PC-3 (cell line): Measurements from ENCODE around the gene HUNK. TPM values are rescaled to one million over a fixed set of nuclear protein-coding genes. Genes with fewer than 3 reads are reported as not detected.

Experiments
- ATAC-seq: fragments of 200-7000 bp; cut with Tn5 transposase; 2 replicates; pipeline ENCODE4 v1.9.1; 2020; ENCODE audit warnings: mild to moderate bottlenecking, moderate library complexity
- BruUV-seq: library from RNA; stranded (reverse); fragments of 400-500 nt; replicated peaks from 2 replicates; lab custom pipeline; 2021; lab: Mats Ljungman, UMichigan
- CTCF ChIA-PET: fragments of 300-600 bp; sonication (Branson Sonifier 250); formaldehyde crosslinking; loops from one replicate; lab custom pipeline; 2022; ENCODE audit warnings: antibody characterized with exemption; lab: Charles Lee
- POLR2A ChIA-PET: fragments of 300-600 bp; sonication (Branson Sonifier 250); formaldehyde crosslinking; loops from one replicate; lab custom pipeline; 2022; ENCODE audit warnings: antibody characterized with exemption; ENCODE audit not compliant: unreplicated experiment; lab: Charles Lee
- DNase-seq: peaks from one replicate; pipeline ENCODE4 v3.0.0-alpha.2; 2015
- H2AFZ ChIP-seq: fragments of 300-600 bp; sonication (generic); 2 replicates; pipeline ENCODE4 v1.6.0; 2016; ENCODE audit warnings: antibody characterized with exemption, low read length
- H3F3A ChIP-seq: fragments of 300-600 bp; sonication (generic); one replicate; pipeline ENCODE4 v1.6.0; 2017; ENCODE audit warnings: antibody characterized with exemption, low read length, control low read depth, mild to moderate bottlenecking; ENCODE audit not compliant: unreplicated experiment
- H3K27ac ChIP-seq: fragments of 300-600 bp; sonication (generic); 2 replicates; pipeline ENCODE4 v1.5.1; 2016; ENCODE audit warnings: mild to moderate bottlenecking, low read length
- H3K27me3 ChIP-seq: fragments of 300-600 bp; sonication (generic); 2 replicates; pipeline ENCODE4 v1.6.1; 2016; ENCODE audit warnings: low read length, mixed read lengths
- H3K36me3 ChIP-seq: fragments of 300-600 bp; sonication (generic); 2 replicates; pipeline ENCODE4 v1.6.1; 2016; ENCODE audit warnings: low read depth, mixed run types, low read length, mixed read lengths
- H3K4me1 ChIP-seq: fragments of 300-600 bp; sonication (generic); 2 replicates; pipeline ENCODE4 v1.5.1; 2016; ENCODE audit warnings: low read length; ENCODE audit not compliant: insufficient read depth
- H3K4me2 ChIP-seq: fragments of 300-600 bp; sonication (generic); 2 replicates; pipeline ENCODE4 v1.6.0; 2016; ENCODE audit warnings: low read length
- H3K4me3 ChIP-seq: fragments of 300-600 bp; sonication (generic); 2 replicates; pipeline ENCODE4 v1.5.1; 2016; ENCODE audit warnings: mild to moderate bottlenecking, low read length, mixed read lengths
- H3K79me2 ChIP-seq: fragments of 300-600 bp; sonication (generic); 2 replicates; pipeline ENCODE4 v1.6.1; 2017; ENCODE audit warnings: low read length, mixed read lengths
- H3K9ac ChIP-seq: fragments of 300-600 bp; sonication (generic); 2 replicates; pipeline ENCODE4 v1.6.0; 2016; ENCODE audit warnings: mild to moderate bottlenecking, low read length
- H3K9me2 ChIP-seq: fragments of 300-600 bp; sonication (generic); replicated peaks from 2 replicates; pipeline ENCODE4 v1.6.1; 2016; ENCODE audit warnings: mixed run types, low read length, mixed read lengths
- H3K9me3 ChIP-seq: fragments of 300-600 bp; sonication (generic); 2 replicates; pipeline ENCODE4 v1.6.1; 2016; ENCODE audit warnings: low read length, mixed read lengths
- H4K20me1 ChIP-seq: fragments of 300-600 bp; sonication (generic); 2 replicates; pipeline ENCODE4 v1.6.1; 2016; ENCODE audit warnings: low read length, mixed read lengths
- EZH2 ChIP-seq: fragments of 300-600 bp; sonication (generic); IDR thresholded peaks from one replicate; pipeline ENCODE4 v1.6.1; 2017; ENCODE audit warnings: antibody characterized with exemption, mild to moderate bottlenecking, low read length; ENCODE audit not compliant: unreplicated experiment
- EZH2phosphoT487 ChIP-seq: fragments of 300-600 bp; sonication (generic); IDR thresholded peaks from 2 replicates; pipeline ENCODE4 v1.6.1; 2018; ENCODE audit warnings: mild to moderate bottlenecking, antibody characterized with exemption, low read length, borderline replicate concordance
- intact Hi-C: fragments of 100-400 bp; cut with micrococcal nuclease; formaldehyde crosslinking; loops from 2 replicates; pipeline ENCODE4 v1.9.0; 2023
- total RNA-seq: library from RNA; depleted of rRNA; stranded (reverse); fragments of >200 nt; gene quantifications from 2 replicates; pipeline ENCODE4 v1.2.3, GENCODE V29; 2014
- TF ChIP-seq, protein P1 (sequence below): fragments of 300-600 bp; sonication (generic); conservative IDR thresholded peaks from 2 replicates; pipeline ENCODE4 v1.5.1; 2017; ENCODE audit warnings: antibody characterized with exemption, low read depth, mild to moderate bottlenecking, low read length

Gene HUNK
- total RNA-seq, 1 experiment from 2014 or later = not detected

DNA sequence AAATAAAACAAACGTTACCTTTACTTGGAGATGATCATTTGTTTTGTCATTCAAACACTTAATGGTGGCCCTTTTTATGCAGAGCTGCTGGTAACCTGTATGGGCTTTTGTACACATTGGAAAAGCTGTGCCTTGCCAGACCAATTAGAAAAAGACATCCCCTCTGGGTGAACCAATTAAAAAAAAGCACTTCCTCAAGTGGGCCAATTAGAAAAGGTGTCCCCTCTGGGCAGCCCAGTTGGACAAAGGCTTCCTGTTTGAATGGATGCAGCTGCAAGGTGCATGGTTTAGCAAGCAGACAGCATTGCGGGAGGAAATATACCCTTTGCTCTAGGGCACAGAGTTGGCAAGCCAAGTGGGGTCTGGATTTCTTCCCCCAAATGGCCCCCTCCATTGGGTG, 21.6 kb downstream of the HUNK start:
- CTCF ChIA-PET = no interaction called here
- H3K9me3 ChIP-seq = no peaks in the 10 kb centered on the region
- no peak for TF ChIP-seq EZH2phosphoT487
- no peak for TF ChIP-seq EZH2
- TF ChIP-seq, protein P1, sequence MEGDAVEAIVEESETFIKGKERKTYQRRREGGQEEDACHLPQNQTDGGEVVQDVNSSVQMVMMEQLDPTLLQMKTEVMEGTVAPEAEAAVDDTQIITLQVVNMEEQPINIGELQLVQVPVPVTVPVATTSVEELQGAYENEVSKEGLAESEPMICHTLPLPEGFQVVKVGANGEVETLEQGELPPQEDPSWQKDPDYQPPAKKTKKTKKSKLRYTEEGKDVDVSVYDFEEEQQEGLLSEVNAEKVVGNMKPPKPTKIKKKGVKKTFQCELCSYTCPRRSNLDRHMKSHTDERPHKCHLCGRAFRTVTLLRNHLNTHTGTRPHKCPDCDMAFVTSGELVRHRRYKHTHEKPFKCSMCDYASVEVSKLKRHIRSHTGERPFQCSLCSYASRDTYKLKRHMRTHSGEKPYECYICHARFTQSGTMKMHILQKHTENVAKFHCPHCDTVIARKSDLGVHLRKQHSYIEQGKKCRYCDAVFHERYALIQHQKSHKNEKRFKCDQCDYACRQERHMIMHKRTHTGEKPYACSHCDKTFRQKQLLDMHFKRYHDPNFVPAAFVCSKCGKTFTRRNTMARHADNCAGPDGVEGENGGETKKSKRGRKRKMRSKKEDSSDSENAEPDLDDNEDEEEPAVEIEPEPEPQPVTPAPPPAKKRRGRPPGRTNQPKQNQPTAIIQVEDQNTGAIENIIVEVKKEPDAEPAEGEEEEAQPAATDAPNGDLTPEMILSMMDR = no peak
- no peaks in the 10 kb centered on the region for H3K4me1 ChIP-seq
- no TSS peak for BruUV-seq
- H3K4me2 ChIP-seq = no peak overlapping the region
- H3K9me2 ChIP-seq = no peaks in the 10 kb centered on the region
- intact Hi-C loops = no loop called here
- no peak for ATAC-seq
- H2AFZ ChIP-seq = no peak overlapping the region
- no peaks in the 10 kb centered on the region for H3K36me3 ChIP-seq
- no peak overlapping the region for H3K9ac ChIP-seq
- no peak overlapping the region for H3K4me3 ChIP-seq
- no peaks in the 10 kb centered on the region for H3F3A ChIP-seq
- no peaks in the 10 kb centered on the region for H3K79me2 ChIP-seq
- DNase-seq = no peak
- H3K27ac ChIP-seq = no peak overlapping the region
- H3K27me3 ChIP-seq = peaks cover 50% of the 10 kb centered on the region
- no peaks in the 10 kb centered on the region for H4K20me1 ChIP-seq
- POLR2A ChIA-PET = no interaction called here

DNA sequence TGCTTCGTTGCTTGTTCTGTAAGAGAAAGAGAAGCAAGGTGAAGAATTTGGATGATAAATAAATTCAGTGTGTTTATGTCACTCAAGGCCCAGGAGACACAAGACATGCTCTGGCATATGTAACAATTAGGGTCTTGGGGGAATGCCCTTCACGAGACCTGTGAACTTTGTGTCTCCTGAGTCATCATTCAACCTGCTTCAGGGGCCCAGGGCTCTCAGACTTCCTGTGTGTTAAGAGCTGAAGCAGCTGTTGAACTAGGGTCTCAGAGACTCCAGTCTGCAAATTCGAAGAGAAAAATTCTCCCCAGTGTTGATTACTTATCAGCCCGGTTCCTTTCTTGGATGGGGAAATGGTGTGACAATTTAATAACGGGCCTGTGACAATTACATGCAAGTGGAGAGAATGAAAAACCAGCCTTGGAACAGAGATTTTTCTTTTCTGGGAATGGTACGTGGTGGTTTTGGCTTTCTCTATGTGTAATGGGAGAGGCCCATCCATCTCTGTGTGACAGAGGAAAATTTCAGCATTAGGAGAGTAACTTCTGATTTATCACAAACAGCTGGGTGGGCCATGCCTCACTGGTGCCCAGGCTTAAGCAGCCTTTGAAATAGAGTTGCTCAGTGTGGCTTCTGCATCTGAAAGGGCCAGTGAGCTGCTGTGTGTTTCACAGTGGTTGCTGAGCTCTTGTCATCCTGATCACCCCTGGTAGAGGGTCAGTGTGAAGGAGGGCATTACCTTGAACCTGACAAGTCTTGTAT, 22.4 kb downstream of the HUNK start:
- Histone ChIP-seq H3K4me2 (no peak overlapping the region), H4K20me1 (no peaks in the 10 kb centered on the region), H3K9me3 (no peaks in the 10 kb centered on the region), H3K27me3 (peaks cover 52% of the 10 kb centered on the region), H3K36me3 (no peaks in the 10 kb centered on the region), H3K9me2 (no peaks in the 10 kb centered on the region), H3K27ac (no peak overlapping the region), H3K9ac (no peak overlapping the region), H3K4me3 (no peak overlapping the region), H3K4me1 (no peaks in the 10 kb centered on the region), H3F3A (no peaks in the 10 kb centered on the region), H3K79me2 (no peaks in the 10 kb centered on the region), H2AFZ (no peak overlapping the region)
- DNase-seq (no peak), ATAC-seq (no peak)
- ChIA-PET POLR2A (no interaction called here), CTCF (no interaction called here)
- no peak for TF ChIP-seq EZH2
- TF ChIP-seq, protein P1 = no peak
- TF ChIP-seq EZH2phosphoT487 = no peak
- no TSS peak for BruUV-seq
- intact Hi-C loops = no loop called here

DNA sequence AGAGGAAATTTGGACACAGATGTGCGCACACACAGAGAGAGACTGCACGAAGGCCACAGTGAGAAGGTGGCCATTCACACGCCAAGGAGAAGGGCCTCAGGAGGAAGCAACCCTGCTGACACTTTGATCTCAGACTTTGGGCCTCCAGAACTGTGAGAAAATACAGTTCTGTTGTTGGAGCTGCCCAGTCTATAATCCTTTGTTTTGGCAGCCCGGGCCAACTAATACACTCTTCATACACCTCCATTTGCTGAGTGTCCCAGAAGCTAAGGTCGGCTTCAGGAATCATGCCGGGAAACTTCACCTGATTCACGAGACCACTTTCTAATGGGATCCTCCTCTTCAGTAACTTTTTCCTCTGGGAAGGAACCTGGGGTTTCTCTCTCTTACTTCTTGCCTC, 23.2 kb downstream of the HUNK start:
- no TSS peak for BruUV-seq
- no peak overlapping the region for H3K4me3 ChIP-seq
- no peaks in the 10 kb centered on the region for H3K9me2 ChIP-seq
- no peak overlapping the region for H3K9ac ChIP-seq
- no peak overlapping the region for H3K4me2 ChIP-seq
- intact Hi-C loops = no loop called here
- ChIA-PET POLR2A (no interaction called here), CTCF (no interaction called here)
- no peak for TF ChIP-seq EZH2
- TF ChIP-seq EZH2phosphoT487 = no peak
- TF ChIP-seq, protein P1 = no peak
- no peaks in the 10 kb centered on the region for H3F3A ChIP-seq
- ATAC-seq = no peak
- no peaks in the 10 kb centered on the region for H3K36me3 ChIP-seq
- no peaks in the 10 kb centered on the region for H4K20me1 ChIP-seq
- peaks cover 52% of the 10 kb centered on the region for H3K27me3 ChIP-seq
- no peaks in the 10 kb centered on the region for H3K79me2 ChIP-seq
- no peaks in the 10 kb centered on the region for H3K9me3 ChIP-seq
- H3K27ac ChIP-seq = no peak overlapping the region
- H3K4me1 ChIP-seq = no peaks in the 10 kb centered on the region
- no peak overlapping the region for H2AFZ ChIP-seq
- DNase-seq = no peak
